Neural cell (in vitro differentiated cells): ENCODE data around the gene PTK6.

Experiments
- CTCF ChIP-seq: fragments of 450-650 bp; IDR thresholded peaks from 2 replicates; pipeline ENCODE4 v1.5.1; 2014; ENCODE audit warnings: antibody characterized with exemption, mild to moderate bottlenecking, moderate library complexity; ENCODE audit not compliant: poor library complexity, severe bottlenecking
- EP300 ChIP-seq: fragments of 450-650 bp; conservative IDR thresholded peaks from 2 replicates; pipeline ENCODE4 v1.6.1; 2014; ENCODE audit warnings: antibody characterized with exemption, mild to moderate bottlenecking, moderate library complexity; ENCODE audit not compliant: poor library complexity, severe bottlenecking
- POLR2AphosphoS5 ChIP-seq: IDR thresholded peaks from 2 replicates; pipeline ENCODE4 v1.6.1; 2012

- TF ChIP-seq POLR2AphosphoS5 (no peak), EP300 (no peak), CTCF (no peak)
Observed at GRCh38 chr20:63539092-63539430, 1.9 kb upstream of the PTK6 start.
